CD14-positive monocyte (primary cell): ENCODE results near the gene UCHL1. TPM values are rescaled to one million over a fixed set of nuclear protein-coding genes. Genes with fewer than 3 reads are reported as not detected.

ENCODE experiments used
- DNase-seq, 3 donors: peaks; one replicate each; pipeline ENCODE4 v3.0.0-alpha.2; 2011 to 2022
- H2AFZ ChIP-seq: 2 replicates; pipeline ENCODE4 v1.6.0; 2012; ENCODE audit warnings: mild to moderate bottlenecking, low read depth, low read length, inconsistent platforms; ENCODE audit not compliant: insufficient read depth, poor library complexity, severe bottlenecking
- H3K27ac ChIP-seq, 2 donors: 1 replicate in 1 of 2; 2 replicates in 1 of 2; pipeline ENCODE4 v1.5.1; 2012 to 2013; ENCODE audit warnings: low read length in 2 of 2, control low read depth in 1 of 2, inconsistent platforms in 1 of 2, low read depth in 1 of 2, mild to moderate bottlenecking in 1 of 2
- H3K27me3 ChIP-seq, 2 donors: one replicate each; pipeline versions ENCODE4 v1.6.0 to v1.6.1; 2011 to 2013; ENCODE audit warnings: low read length in 2 of 2; ENCODE audit not compliant: control insufficient read depth in 2 of 2, insufficient read depth in 2 of 2
- H3K36me3 ChIP-seq, 2 donors: replicated peaks in 1 of 2; 1 replicate in 1 of 2; 2 replicates in 1 of 2; pipeline versions ENCODE4 v1.5.1 to v1.6.1; 2012 to 2013; ENCODE audit warnings: low read length in 2 of 2, control low read depth in 1 of 2, inconsistent platforms in 1 of 2, mild to moderate bottlenecking in 1 of 2; ENCODE audit not compliant: insufficient read depth in 2 of 2, control insufficient read depth in 1 of 2
- H3K4me1 ChIP-seq, 2 donors: 1 replicate in 1 of 2; 2 replicates in 1 of 2; pipeline versions ENCODE4 v1.5.1 to v1.6.1; 2012 to 2013; ENCODE audit warnings: low read length in 2 of 2, control low read depth in 1 of 2, inconsistent platforms in 1 of 2, mild to moderate bottlenecking in 1 of 2, moderate library complexity in 1 of 2; ENCODE audit not compliant: insufficient read depth in 2 of 2, control insufficient read depth in 1 of 2
- H3K4me2 ChIP-seq: replicated peaks from 2 replicates; pipeline ENCODE3; 2012; ENCODE audit warnings: low read length, moderate library complexity, mild to moderate bottlenecking; ENCODE audit not compliant: poor library complexity, severe bottlenecking; ENCODE audit errors: extremely low read depth
- H3K4me3 ChIP-seq, 3 experiments: fragments of 200-600 bp in 1 of 3; sonication (generic) in 1 of 3; replicated peaks in 1 of 3; 1 replicate in 2 of 3; 2 replicates in 1 of 3; pipeline ENCODE4 v1.5.1; 2011 to 2013; ENCODE audit warnings: low read length in 3 of 3, mild to moderate bottlenecking in 3 of 3, control low read depth in 2 of 3, low read depth in 2 of 3, inconsistent platforms in 1 of 3, moderate library complexity in 1 of 3
- H3K79me2 ChIP-seq: 2 replicates; pipeline ENCODE4 v1.6.0; 2012; ENCODE audit warnings: mild to moderate bottlenecking, control low read depth, inconsistent platforms, low read length, moderate library complexity; ENCODE audit not compliant: insufficient read depth
- H3K9ac ChIP-seq: 2 replicates; pipeline ENCODE4 v1.6.0; 2017; ENCODE audit warnings: low read length, mild to moderate bottlenecking; ENCODE audit not compliant: insufficient read depth, poor library complexity, severe bottlenecking
- H3K9me3 ChIP-seq, 2 donors: replicated peaks in 1 of 2; 1 replicate in 1 of 2; 2 replicates in 1 of 2; pipeline versions ENCODE4 v1.5.1 to v1.6.1; 2012 to 2013; ENCODE audit warnings: low read length in 2 of 2, control low read depth in 1 of 2; ENCODE audit not compliant: control insufficient read depth in 1 of 2, insufficient read depth in 1 of 2
- H4K20me1 ChIP-seq: 2 replicates; pipeline ENCODE4 v1.6.0; 2012; ENCODE audit warnings: mild to moderate bottlenecking, low read length, control low read depth, moderate library complexity; ENCODE audit not compliant: insufficient read depth
- H3K27ac Mint-ChIP-seq, 7 donors: one replicate each; pipeline ENCODE4 v1.8.0; 2020; ENCODE audit warnings: mild to moderate bottlenecking in 7 of 7, mixed read lengths in 7 of 7, moderate library complexity in 6 of 7, inconsistent platforms in 2 of 7
- H3K27me3 Mint-ChIP-seq, 3 donors: one replicate each; pipeline ENCODE4 v1.8.0; 2021 to 2022; ENCODE audit warnings: low read depth in 3 of 3, mild to moderate bottlenecking in 3 of 3, mixed read lengths in 3 of 3, moderate library complexity in 3 of 3, inconsistent platforms in 1 of 3
- H3K36me3 Mint-ChIP-seq, 2 donors: one replicate each; pipeline ENCODE4 v1.8.0; 2020; ENCODE audit warnings: mixed read lengths in 2 of 2, inconsistent platforms in 1 of 2, mild to moderate bottlenecking in 1 of 2
- H3K4me1 Mint-ChIP-seq: one replicate; pipeline ENCODE4 v1.8.0; 2020; ENCODE audit warnings: mild to moderate bottlenecking, mixed read lengths
- H3K4me3 Mint-ChIP-seq, 2 donors: one replicate each; pipeline ENCODE4 v1.8.0; 2020; ENCODE audit warnings: mild to moderate bottlenecking in 2 of 2, mixed read lengths in 2 of 2, moderate library complexity in 1 of 2
- H3K9me3 Mint-ChIP-seq, 7 donors: one replicate each; pipeline ENCODE4 v1.8.0; 2020 to 2022; ENCODE audit warnings: mixed read lengths in 7 of 7, mild to moderate bottlenecking in 6 of 7, moderate library complexity in 6 of 7, inconsistent platforms in 2 of 7
- WGBS: methylation state at CpG from one replicate; pipeline ENCODE4 v1.1.5; 2013; ENCODE audit warnings: missing lambda C conversion rate; ENCODE audit not compliant: insufficient coverage; 5-methylcytosine and 5-hydroxymethylcytosine counted together
- intact Hi-C, 2 donors: fragments of 100-400 bp; cut with micrococcal nuclease; formaldehyde crosslinking; loops; one replicate each; pipeline versions ENCODE4 v1.15.0 to v1.15.1; 2023
- polyA plus RNA-seq, 3 donors: library from polyadenylated mRNA; depleted of rRNA in 1 of 3; unstranded in 2 of 3; stranded (reverse) in 1 of 3; fragments of 300-500 nt in 2 of 3; fragments of >200 nt in 1 of 3; fragmentation: Illumina TruSeq in 2 of 3; gene quantifications; 1 replicate in 2 of 3; 2 replicates in 1 of 3; pipeline ENCODE4 v1.2.3, GENCODE V29; 2012 to 2021
- TF ChIP-seq, protein P1 (sequence below): fragments of 200-600 bp; IDR thresholded peaks from one replicate; pipeline ENCODE4 v1.8.0; 2022; ENCODE audit warnings: antibody characterized with exemption, mild to moderate bottlenecking

The UCHL1 gene
- polyA plus RNA-seq, 3 donors = not detected

DNA sequence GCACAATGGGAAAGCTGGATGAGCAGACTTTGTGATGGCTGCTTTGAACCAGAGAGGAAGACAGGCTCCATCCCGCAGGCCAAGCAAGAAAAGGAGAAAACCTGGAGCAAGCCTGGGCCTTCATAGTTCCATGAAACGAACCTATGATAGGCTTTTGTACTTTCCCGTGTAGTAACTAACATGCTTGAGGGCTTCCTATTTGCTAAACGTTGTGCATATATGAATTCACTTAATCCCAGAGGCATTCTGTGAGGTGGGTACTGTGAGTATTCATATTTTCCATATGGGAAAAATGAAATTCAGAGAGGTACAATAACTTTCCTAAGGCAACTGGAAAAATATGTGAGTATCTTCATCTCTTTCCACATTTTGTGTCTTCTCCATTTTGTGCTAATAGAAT lies 28.8 kb upstream of the UCHL1 start:
- no peaks in the 10 kb centered on the region for H3K36me3 Mint-ChIP-seq
- DNase-seq = no peak
- no peaks in the 10 kb centered on the region for H4K20me1 ChIP-seq
- peaks cover 0 to 5% (median 0%) of the 10 kb centered on the region in 7 donors for H3K9me3 Mint-ChIP-seq
- H3K4me3 ChIP-seq = no peak overlapping the region
- H3K27me3 Mint-ChIP-seq = peaks cover 2 to 8% (median 7%) of the 10 kb centered on the region in 3 donors
- H3K27me3 ChIP-seq = peaks cover 0 to 5% of the 10 kb centered on the region in 2 donors
- WGBS = 94% methylated on average over 2 of the region's 4 CpGs
- H3K27ac Mint-ChIP-seq = no peak overlapping the region
- TF ChIP-seq, protein P1, sequence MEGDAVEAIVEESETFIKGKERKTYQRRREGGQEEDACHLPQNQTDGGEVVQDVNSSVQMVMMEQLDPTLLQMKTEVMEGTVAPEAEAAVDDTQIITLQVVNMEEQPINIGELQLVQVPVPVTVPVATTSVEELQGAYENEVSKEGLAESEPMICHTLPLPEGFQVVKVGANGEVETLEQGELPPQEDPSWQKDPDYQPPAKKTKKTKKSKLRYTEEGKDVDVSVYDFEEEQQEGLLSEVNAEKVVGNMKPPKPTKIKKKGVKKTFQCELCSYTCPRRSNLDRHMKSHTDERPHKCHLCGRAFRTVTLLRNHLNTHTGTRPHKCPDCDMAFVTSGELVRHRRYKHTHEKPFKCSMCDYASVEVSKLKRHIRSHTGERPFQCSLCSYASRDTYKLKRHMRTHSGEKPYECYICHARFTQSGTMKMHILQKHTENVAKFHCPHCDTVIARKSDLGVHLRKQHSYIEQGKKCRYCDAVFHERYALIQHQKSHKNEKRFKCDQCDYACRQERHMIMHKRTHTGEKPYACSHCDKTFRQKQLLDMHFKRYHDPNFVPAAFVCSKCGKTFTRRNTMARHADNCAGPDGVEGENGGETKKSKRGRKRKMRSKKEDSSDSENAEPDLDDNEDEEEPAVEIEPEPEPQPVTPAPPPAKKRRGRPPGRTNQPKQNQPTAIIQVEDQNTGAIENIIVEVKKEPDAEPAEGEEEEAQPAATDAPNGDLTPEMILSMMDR = no peak
- H3K4me3 Mint-ChIP-seq = no peak overlapping the region
- H3K4me2 ChIP-seq = no peak overlapping the region
- H3K36me3 ChIP-seq = no peaks in the 10 kb centered on the region
- no peak overlapping the region for H3K9ac ChIP-seq
- no peak overlapping the region for H3K27ac ChIP-seq
- H3K4me1 ChIP-seq = no peaks in the 10 kb centered on the region
- H3K4me1 Mint-ChIP-seq = no peaks in the 10 kb centered on the region
- intact Hi-C loops = no loop called here
- H3K9me3 ChIP-seq = no peaks in the 10 kb centered on the region
- no peaks in the 10 kb centered on the region for H3K79me2 ChIP-seq
- H2AFZ ChIP-seq = no peak overlapping the region

DNA sequence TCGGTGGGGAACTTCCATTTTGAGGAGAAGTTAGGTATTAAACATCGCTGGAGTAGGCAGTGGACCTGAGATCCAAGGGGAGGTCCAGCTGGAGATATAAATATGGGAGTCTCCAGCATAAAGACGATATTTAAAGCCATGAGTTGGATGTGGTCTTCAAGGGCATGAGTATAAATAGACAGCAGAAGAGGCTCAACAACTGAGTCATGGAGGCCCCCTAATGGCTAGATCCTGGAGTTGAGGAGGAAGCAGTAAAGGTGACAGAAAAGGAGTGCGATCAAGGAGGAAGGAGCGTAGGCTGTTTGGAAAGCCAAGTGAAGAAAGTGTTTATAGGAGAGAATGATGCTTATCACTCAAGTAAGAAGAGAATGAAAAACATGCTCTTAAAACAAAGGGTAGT lies 24.3 kb upstream of the UCHL1 start:
- Mint-ChIP-seq H3K9me3 (peaks cover 0 to 2% (median 0%) of the 10 kb centered on the region in 7 donors), H3K4me3 (no peak overlapping the region), H3K27me3 (peaks cover 2 to 10% (median 6%) of the 10 kb centered on the region in 3 donors), H3K4me1 (peaks cover 5% of the 10 kb centered on the region), H3K36me3 (no peaks in the 10 kb centered on the region), H3K27ac (no peak overlapping the region)
- Histone ChIP-seq H2AFZ (no peak overlapping the region), H3K79me2 (no peaks in the 10 kb centered on the region), H3K27ac (no peak overlapping the region), H3K4me3 (no peak overlapping the region), H3K27me3 (no peaks in the 10 kb centered on the region), H4K20me1 (no peaks in the 10 kb centered on the region), H3K9me3 (no peaks in the 10 kb centered on the region), H3K4me2 (no peak overlapping the region), H3K4me1 (no peaks in the 10 kb centered on the region), H3K36me3 (no peaks in the 10 kb centered on the region), H3K9ac (no peak overlapping the region)
- intact Hi-C loops = no loop called here
- TF ChIP-seq, protein P1 = no peak
- DNase-seq = no peak
- WGBS = 92% methylated on average over 5 of the region's 5 CpGs
